DMS114 treated with DMSO at 0.1 percent for 48 hours (cell line): ENCODE data around the gene SPO11.

Experiments used
- DNase-seq: peaks from one replicate; lab custom pipeline; 2025; ENCODE audit not compliant: unreplicated experiment; lab: John Stamatoyannopoulos, UW

The SPO11 gene

GRCh38 chr20:57372581-57373350 is 43.2 kb downstream of the SPO11 start:
- DNase-seq, result no peak

- no peak for DNase-seq
These were observed 44.8 kb downstream of the SPO11 start for GRCh38 chr20:57374343-57374930.

- DNase-seq, result no peak
These were observed 45.5 kb downstream of the SPO11 start for GRCh38 chr20:57374931-57375651.

- DNase-seq, result no peak
These were observed 46.1 kb downstream of the SPO11 start for GRCh38 chr20:57375652-57376230.

GRCh38 chr20:57377350-57377749 is 47.7 kb downstream of the SPO11 start:
- no peak for DNase-seq

- no peak for DNase-seq
These were observed 48.5 kb downstream of the SPO11 start for GRCh38 chr20:57378107-57378506.

- no peak for DNase-seq
These were observed 49.2 kb downstream of the SPO11 start for GRCh38 chr20:57378646-57379262.

GRCh38 chr20:57379263-57379647 is 49.7 kb downstream of the SPO11 start:
- no peak for DNase-seq

- DNase-seq, result no peak
These were observed 50.6 kb downstream of the SPO11 start for GRCh38 chr20:57380081-57380750.

- peak; percentile 59 for DNase-seq
These were observed 52.2 kb downstream of the SPO11 start for GRCh38 chr20:57381596-57382503.

- no peak for DNase-seq
These were observed 52.9 kb downstream of the SPO11 start for GRCh38 chr20:57382516-57382915.

- no peak for DNase-seq
These were observed 54.1 kb downstream of the SPO11 start for GRCh38 chr20:57383447-57384347.

GRCh38 chr20:57384486-57384885 is 54.9 kb downstream of the SPO11 start:
- DNase-seq, result no peak

- no peak for DNase-seq
These were observed 55.6 kb downstream of the SPO11 start for GRCh38 chr20:57384953-57385761.

GRCh38 chr20:57385940-57386339 is 56.3 kb downstream of the SPO11 start:
- DNase-seq, result no peak

GRCh38 chr20:57386762-57387161 is 57.2 kb downstream of the SPO11 start:
- no peak for DNase-seq

- DNase-seq, result no peak
These were observed 57.9 kb downstream of the SPO11 start for GRCh38 chr20:57387463-57387862.

GRCh38 chr20:57387945-57388371 is 58.4 kb downstream of the SPO11 start:
- no peak for DNase-seq
